H9 (cell line): ENCODE data around the gene DAPK1. TPM values are rescaled to one million over a fixed set of nuclear protein-coding genes. Genes with fewer than 3 reads are reported as not detected.
A peak's percentile ranks its signal among the peaks of the same experiment; 100 is the strongest.

Experiments
- DNase-seq: peaks from one replicate; pipeline ENCODE4 v3.0.0-alpha.2; 2017
- H2AFZ ChIP-seq: one replicate; pipeline ENCODE4 v1.6.1; 2013; ENCODE audit warnings: mild to moderate bottlenecking, low read length, control low read depth, moderate library complexity
- H2AK5ac ChIP-seq: 2 replicates; pipeline ENCODE4 v1.6.1; 2013; ENCODE audit warnings: low read length, control low read depth, mixed read lengths; ENCODE audit not compliant: insufficient read length
- H2BK120ac ChIP-seq: one replicate; pipeline ENCODE4 v1.6.1; 2013; ENCODE audit warnings: low read depth, mild to moderate bottlenecking, low read length, control low read depth, inconsistent platforms; ENCODE audit not compliant: poor library complexity, severe bottlenecking
- H2BK12ac ChIP-seq: 2 replicates; pipeline ENCODE4 v1.6.1; 2013; ENCODE audit warnings: low read length, control low read depth, mixed read lengths, low read depth; ENCODE audit not compliant: insufficient read length
- H2BK15ac ChIP-seq: 2 replicates; pipeline ENCODE4 v1.6.1; 2013; ENCODE audit warnings: low read depth, low read length, control low read depth
- H2BK20ac ChIP-seq: one replicate; pipeline ENCODE4 v1.6.1; 2013; ENCODE audit warnings: low read depth, mild to moderate bottlenecking, low read length, control low read depth, inconsistent platforms; ENCODE audit not compliant: poor library complexity, severe bottlenecking
- H2BK5ac ChIP-seq: 2 replicates; pipeline ENCODE4 v1.6.1; 2013; ENCODE audit warnings: low read length, control low read depth, mixed read lengths; ENCODE audit not compliant: insufficient read length
- H3K14ac ChIP-seq: 2 replicates; pipeline ENCODE4 v1.6.1; 2013; ENCODE audit warnings: low read length, control low read depth; ENCODE audit not compliant: insufficient read depth
- H3K18ac ChIP-seq: 2 replicates; pipeline ENCODE4 v1.6.1; 2013; ENCODE audit warnings: low read depth, mild to moderate bottlenecking, mixed read lengths, low read length, control low read depth; ENCODE audit not compliant: insufficient read length
- H3K23ac ChIP-seq: 2 replicates; pipeline ENCODE4 v1.6.1; 2013; ENCODE audit warnings: low read length, control low read depth, mixed read lengths, low read depth; ENCODE audit not compliant: insufficient read length
- H3K23me2 ChIP-seq: 2 replicates; pipeline ENCODE4 v1.6.1; 2013; ENCODE audit warnings: low read depth, mild to moderate bottlenecking, mixed read lengths, low read length, control low read depth; ENCODE audit not compliant: insufficient read length, poor library complexity, severe bottlenecking
- H3K27ac ChIP-seq: 2 replicates; pipeline ENCODE4 v1.5.1; 2013; ENCODE audit warnings: low read length, control low read depth, mixed read lengths, low read depth; ENCODE audit not compliant: insufficient read length
- H3K27me3 ChIP-seq: 2 replicates; pipeline ENCODE4 v1.6.1; 2013; ENCODE audit warnings: low read length, control low read depth, inconsistent platforms; ENCODE audit not compliant: insufficient read depth
- H3K4ac ChIP-seq: 2 replicates; pipeline ENCODE4 v1.6.1; 2013; ENCODE audit warnings: low read depth, mild to moderate bottlenecking, control low read depth, inconsistent platforms, low read length, moderate library complexity
- H3K4me1 ChIP-seq: 2 replicates; pipeline ENCODE4 v1.6.1; 2013; ENCODE audit warnings: low read length, control low read depth, inconsistent platforms; ENCODE audit not compliant: insufficient read depth
- H3K4me2 ChIP-seq: 2 replicates; pipeline ENCODE4 v1.6.1; 2013; ENCODE audit warnings: low read length, control low read depth, mixed read lengths; ENCODE audit not compliant: insufficient read length, insufficient read depth
- H3K56ac ChIP-seq: 2 replicates; pipeline ENCODE4 v1.6.1; 2013; ENCODE audit warnings: low read depth, mild to moderate bottlenecking, mixed read lengths, low read length, control low read depth; ENCODE audit not compliant: insufficient read length
- H3K79me1 ChIP-seq: 2 replicates; pipeline ENCODE4 v1.6.1; 2013; ENCODE audit warnings: low read depth, mild to moderate bottlenecking, moderate library complexity, low read length, control low read depth, inconsistent platforms; ENCODE audit not compliant: insufficient read depth, poor library complexity, severe bottlenecking
- H3K79me2 ChIP-seq: 2 replicates; pipeline ENCODE4 v1.6.1; 2013; ENCODE audit warnings: low read length, control low read depth, inconsistent platforms; ENCODE audit not compliant: insufficient read depth
- H3K9ac ChIP-seq: 2 replicates; pipeline ENCODE4 v1.6.1; 2013; ENCODE audit warnings: low read length, control low read depth, mixed read lengths; ENCODE audit not compliant: insufficient read length; ENCODE audit errors: extremely low read depth
- H3K9me3 ChIP-seq: one replicate; pipeline ENCODE4 v1.6.1; 2013; ENCODE audit warnings: low read depth, low read length, inconsistent platforms; ENCODE audit not compliant: control insufficient read depth
- H3T11ph ChIP-seq: one replicate; pipeline ENCODE4 v1.6.1; 2013; ENCODE audit warnings: mild to moderate bottlenecking, low read length, control low read depth, inconsistent platforms
- H4K20me1 ChIP-seq: one replicate; pipeline ENCODE4 v1.6.1; 2013; ENCODE audit not compliant: control insufficient read depth, insufficient read length, insufficient read depth
- H4K5ac ChIP-seq: 2 replicates; pipeline ENCODE4 v1.6.1; 2013; ENCODE audit warnings: low read depth, mild to moderate bottlenecking, mixed read lengths, low read length, control low read depth; ENCODE audit not compliant: insufficient read length
- H4K8ac ChIP-seq: replicated peaks from 2 replicates; pipeline ENCODE4 v1.6.1; 2013; ENCODE audit warnings: low read length, control low read depth, mixed read lengths, low read depth; ENCODE audit not compliant: insufficient read length
- H4K91ac ChIP-seq: 2 replicates; pipeline ENCODE4 v1.6.1; 2013; ENCODE audit warnings: low read depth, mild to moderate bottlenecking, moderate library complexity, mixed read lengths, low read length, control low read depth; ENCODE audit not compliant: insufficient read length
- H3K27ac Mint-ChIP-seq, 3 experiments: 2 replicates in 2 of 3; 3 replicates in 1 of 3; pipeline ENCODE4 v1.8.0; 2020 to 2021; ENCODE audit warnings: mixed read lengths in 3 of 3, mild to moderate bottlenecking in 1 of 3, moderate library complexity in 1 of 3
- H3K27me3 Mint-ChIP-seq: 2 replicates; pipeline ENCODE4 v1.8.0; 2021; ENCODE audit warnings: low read depth, mild to moderate bottlenecking, moderate library complexity, mixed read lengths
- H3K36me3 Mint-ChIP-seq, 3 experiments: 2 replicates in 2 of 3; 3 replicates in 1 of 3; pipeline ENCODE4 v1.8.0; 2020 to 2021; ENCODE audit warnings: low read depth in 3 of 3, mixed read lengths in 3 of 3; ENCODE audit not compliant: insufficient read depth in 1 of 3
- H3K4me1 Mint-ChIP-seq, 2 experiments: 2 replicates each; pipeline ENCODE4 v1.8.0; 2020; ENCODE audit warnings: mixed read lengths in 2 of 2
- H3K4me3 Mint-ChIP-seq, 2 experiments: 2 replicates in 1 of 2; 3 replicates in 1 of 2; pipeline ENCODE4 v1.8.0; 2020 to 2021; ENCODE audit warnings: mild to moderate bottlenecking in 2 of 2, mixed read lengths in 2 of 2, moderate library complexity in 1 of 2
- H3K9me3 Mint-ChIP-seq, 2 experiments: 2 replicates in 1 of 2; 3 replicates in 1 of 2; pipeline ENCODE4 v1.8.0; 2020; ENCODE audit warnings: mild to moderate bottlenecking in 2 of 2, mixed read lengths in 2 of 2, moderate library complexity in 1 of 2
- CTCF ChIP-seq: fragments of 200-600 bp; sonication (generic); conservative IDR thresholded peaks from 3 replicates; pipeline ENCODE4 v1.8.0; 2021; ENCODE audit warnings: antibody characterized with exemption, mild to moderate bottlenecking
- WGBS: extraction: QIAGEN DNeasy Blood & Tissue Kit; methylation state at CpG from one replicate; pipeline ENCODE4 v1.1.7; 2013; ENCODE audit warnings: missing lambda C conversion rate, low lambda C conversion rate, mixed read lengths; ENCODE audit not compliant: insufficient read length; ENCODE audit errors: extremely low coverage; 5-methylcytosine and 5-hydroxymethylcytosine counted together
- total RNA-seq: library from RNA; stranded (reverse); gene quantifications from 2 replicates; pipeline ENCODE4 v1.2.1, GENCODE V29; 2021

DAPK1 gene
- total RNA-seq, 1 experiment from 2014 or later: 79.4 TPM

GRCh38 chr9:87615547-87616148 lies 118.0 kb downstream of the DAPK1 start:
- Histone ChIP-seq H3T11ph (no peak overlapping the region), H3K4me2 (no peak overlapping the region), H2BK120ac (no peak overlapping the region), H4K5ac (no peak overlapping the region), H4K20me1 (no peaks in the 10 kb centered on the region), H3K4ac (no peak overlapping the region), H4K91ac (no peak overlapping the region), H2AK5ac (no peak overlapping the region), H3K9me3 (no peaks in the 10 kb centered on the region), H3K27ac (no peak overlapping the region), H3K79me1 (no peaks in the 10 kb centered on the region), H3K23me2 (no peaks in the 10 kb centered on the region), H2BK20ac (no peak overlapping the region), H2BK15ac (no peak overlapping the region), H3K14ac (no peak overlapping the region), H3K56ac (no peak overlapping the region), H3K4me1 (peaks cover 4% of the 10 kb centered on the region), H2BK5ac (no peak overlapping the region), H2AFZ (no peak overlapping the region), H4K8ac (no peak overlapping the region), H3K27me3 (no peaks in the 10 kb centered on the region), H3K9ac (no peak overlapping the region), H3K23ac (no peak overlapping the region), H3K79me2 (peaks cover 3% of the 10 kb centered on the region; the same call in 1 of the 2 replicates), H3K18ac (no peak overlapping the region), H2BK12ac (no peak overlapping the region)
- no peak for TF ChIP-seq CTCF
- H3K4me1 Mint-ChIP-seq: peaks cover 51 to 52% of the 10 kb centered on the region in 2 experiments
- no peaks in the 10 kb centered on the region for H3K27me3 Mint-ChIP-seq
- DNase-seq: no peak
- no peaks in the 10 kb centered on the region; a peak in 1 of 5 replicates for H3K9me3 Mint-ChIP-seq
- H3K4me3 Mint-ChIP-seq: no peak overlapping the region
- no CpG with 5 or more reads among the region's 6 CpGs for WGBS
- peak overlapping the region; percentile 68 to 92 (median 89); a peak in 5 of 7 replicates for H3K27ac Mint-ChIP-seq
- H3K36me3 Mint-ChIP-seq: peaks cover 58 to 64% (median 60%) of the 10 kb centered on the region in 3 experiments
